ENCODE results near the gene ACTMAP.

Gene ACTMAP

GRCh38 chr19:40756502-40757110, 6.3 kb upstream of the ACTMAP start:
- no peaks in the 10 kb centered on the region for H3K9me3 Mint-ChIP-seq
- H3K4me1 Mint-ChIP-seq: peaks cover 49% of the 10 kb centered on the region
- H3K36me3 Mint-ChIP-seq: peaks cover 29% of the 10 kb centered on the region
- peak overlapping the region; percentile 3 for H3K4me3 Mint-ChIP-seq
- peak overlapping the region; percentile 63 for H3K27ac Mint-ChIP-seq
- no peaks in the 10 kb centered on the region for H3K27me3 Mint-ChIP-seq

GRCh38 chr19:40755791-40756190, 5.5 kb upstream of the ACTMAP start:
- Mint-ChIP-seq H3K36me3 (peaks cover 33% of the 10 kb centered on the region), H3K9me3 (no peaks in the 10 kb centered on the region)

DNA sequence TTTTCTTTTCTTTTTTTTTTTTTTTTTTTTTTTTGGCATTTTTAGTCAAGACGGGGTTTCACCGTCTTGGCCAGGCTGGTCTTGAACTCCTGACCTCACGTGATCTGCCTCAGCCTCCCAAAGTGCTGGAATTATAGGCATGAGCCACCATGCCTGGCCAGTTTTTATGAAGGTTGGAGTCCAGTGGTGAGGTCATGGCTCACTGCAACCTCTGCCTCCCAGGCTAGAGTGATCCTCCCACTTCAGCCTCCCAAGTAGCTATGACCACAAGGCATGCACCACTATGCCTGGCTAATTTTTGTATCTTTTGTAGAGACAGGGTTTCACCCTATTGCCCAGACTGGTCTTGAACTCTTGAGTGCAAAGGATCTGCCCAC, 5.0 kb upstream of the ACTMAP start:
- Mint-ChIP-seq H3K27ac (no peak overlapping the region), H3K4me1 (peaks cover 51% of the 10 kb centered on the region), H3K27me3 (no peaks in the 10 kb centered on the region), H3K9me3 (no peaks in the 10 kb centered on the region), H3K36me3 (peaks cover 33% of the 10 kb centered on the region), H3K4me3 (peak overlapping the region; percentile 91)

More at GRCh38 chr19:40755791-40756190, 5.5 kb upstream of the ACTMAP start:
- H3K27ac Mint-ChIP-seq: peak overlapping the region; percentile 72
- peak overlapping the region; percentile 67 for H3K4me3 Mint-ChIP-seq
- peaks cover 49% of the 10 kb centered on the region for H3K4me1 Mint-ChIP-seq
- no peaks in the 10 kb centered on the region for H3K27me3 Mint-ChIP-seq

DNA sequence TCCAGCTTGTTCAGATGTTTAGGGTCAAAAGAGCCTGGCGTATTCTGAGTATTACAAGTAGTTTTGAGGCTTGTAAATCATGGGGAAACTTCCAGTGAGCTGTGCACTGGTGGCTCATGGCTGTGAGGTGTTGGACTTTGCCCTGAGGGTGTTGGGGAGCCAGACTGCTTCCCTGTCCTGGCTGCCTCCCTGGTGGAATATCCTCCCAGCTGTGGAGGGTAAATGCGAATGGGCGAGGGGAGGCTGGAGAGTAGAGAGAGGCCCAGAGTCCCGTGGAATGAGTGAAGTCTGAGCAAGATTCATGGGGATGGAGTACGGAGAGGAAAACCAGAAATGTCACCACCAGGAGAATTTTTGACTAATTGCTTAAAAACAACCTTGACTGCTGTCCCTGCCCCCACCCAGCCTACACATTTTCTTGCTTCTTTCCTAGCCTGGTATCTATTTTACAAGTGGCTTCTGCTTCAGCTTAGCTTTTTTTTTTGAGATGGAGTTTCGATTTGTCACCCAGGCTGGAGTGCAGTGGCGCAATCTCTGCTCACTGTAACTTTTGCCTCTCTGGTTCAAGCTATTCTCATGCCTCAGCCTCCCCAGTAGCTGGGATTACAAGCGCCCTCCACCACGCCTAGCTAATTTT, 4.5 kb upstream of the ACTMAP start:
- H3K27me3 Mint-ChIP-seq: no peaks in the 10 kb centered on the region
- H3K4me3 Mint-ChIP-seq: peak overlapping the region; percentile 91
- peaks cover 33% of the 10 kb centered on the region for H3K36me3 Mint-ChIP-seq
- H3K4me1 Mint-ChIP-seq: peaks cover 54% of the 10 kb centered on the region
- H3K27ac Mint-ChIP-seq: peak overlapping the region; percentile 92
- no peaks in the 10 kb centered on the region for H3K9me3 Mint-ChIP-seq

GRCh38 chr19:40752257-40752781, 2.0 kb upstream of the ACTMAP start:
- Mint-ChIP-seq H3K4me3 (peak overlapping the region; percentile 100), H3K27me3 (no peaks in the 10 kb centered on the region), H3K36me3 (peaks cover 29% of the 10 kb centered on the region), H3K9me3 (no peaks in the 10 kb centered on the region), H3K27ac (peak overlapping the region; percentile 100), H3K4me1 (peaks cover 50% of the 10 kb centered on the region)

DNA sequence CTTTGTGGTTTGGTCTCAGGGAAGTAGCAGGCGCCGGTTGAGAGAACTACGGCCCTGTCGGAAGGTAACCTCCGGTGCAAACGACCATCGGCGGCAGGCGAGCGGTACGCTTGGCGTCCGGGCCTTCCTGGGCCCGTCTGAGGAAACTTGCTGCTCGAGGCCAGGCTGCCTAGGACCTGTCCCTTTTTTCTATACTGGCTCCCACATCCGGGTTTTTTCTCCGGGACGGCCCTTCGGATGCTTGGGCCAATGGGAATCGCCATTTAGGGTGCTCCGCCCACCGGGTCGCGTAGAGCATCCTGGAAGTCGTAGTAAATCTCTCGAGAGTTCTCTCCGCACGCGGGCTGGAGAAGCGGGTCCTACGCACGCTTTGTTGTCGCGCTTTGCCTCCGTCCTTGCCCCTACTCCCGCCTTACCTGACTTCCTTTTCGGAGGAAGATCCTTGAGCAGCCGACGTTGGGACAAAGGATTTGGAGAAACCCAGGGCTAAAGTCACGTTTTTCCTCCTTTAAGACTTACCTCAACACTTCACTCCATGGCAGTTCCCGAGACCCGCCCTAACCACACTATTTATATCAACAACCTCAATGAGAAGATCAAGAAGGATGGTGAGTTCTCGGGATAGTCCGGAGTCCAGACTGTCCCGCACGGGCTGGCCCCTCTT, 729 bp upstream of the ACTMAP start, which contains the start of gene SNRPA:
Gene SNRPA, plus strand, starts transcription at position 330 of the 664 bp plus-strand sequence. Its CDS starts 206 bp downstream, at position 536.
- peaks cover 24% of the 10 kb centered on the region for H3K36me3 Mint-ChIP-seq
- peaks cover 38% of the 10 kb centered on the region for H3K4me1 Mint-ChIP-seq
- no peaks in the 10 kb centered on the region for H3K27me3 Mint-ChIP-seq
- no peaks in the 10 kb centered on the region for H3K9me3 Mint-ChIP-seq
- H3K4me3 Mint-ChIP-seq: peak within 1 kb of the TSS; percentile 100
- H3K27ac Mint-ChIP-seq: peak within 1 kb of the TSS; percentile 100

- no peaks in the 10 kb centered on the region for H3K9me3 Mint-ChIP-seq
- H3K27ac Mint-ChIP-seq: no peak overlapping the region
- H3K4me1 Mint-ChIP-seq: peaks cover 16% of the 10 kb centered on the region
- H3K4me3 Mint-ChIP-seq: no peak overlapping the region
- peaks cover 10% of the 10 kb centered on the region for H3K36me3 Mint-ChIP-seq
- no peaks in the 10 kb centered on the region for H3K27me3 Mint-ChIP-seq
Observed at GRCh38 chr19:40747536-40747935, 2.7 kb downstream of the ACTMAP start.

- Mint-ChIP-seq H3K36me3 (no peaks in the 10 kb centered on the region), H3K4me3 (no peak overlapping the region), H3K9me3 (no peaks in the 10 kb centered on the region), H3K27me3 (no peaks in the 10 kb centered on the region), H3K27ac (no peak overlapping the region), H3K4me1 (peaks cover 10% of the 10 kb centered on the region)
Observed at GRCh38 chr19:40745402-40745780, 4.9 kb downstream of the ACTMAP start.

DNA sequence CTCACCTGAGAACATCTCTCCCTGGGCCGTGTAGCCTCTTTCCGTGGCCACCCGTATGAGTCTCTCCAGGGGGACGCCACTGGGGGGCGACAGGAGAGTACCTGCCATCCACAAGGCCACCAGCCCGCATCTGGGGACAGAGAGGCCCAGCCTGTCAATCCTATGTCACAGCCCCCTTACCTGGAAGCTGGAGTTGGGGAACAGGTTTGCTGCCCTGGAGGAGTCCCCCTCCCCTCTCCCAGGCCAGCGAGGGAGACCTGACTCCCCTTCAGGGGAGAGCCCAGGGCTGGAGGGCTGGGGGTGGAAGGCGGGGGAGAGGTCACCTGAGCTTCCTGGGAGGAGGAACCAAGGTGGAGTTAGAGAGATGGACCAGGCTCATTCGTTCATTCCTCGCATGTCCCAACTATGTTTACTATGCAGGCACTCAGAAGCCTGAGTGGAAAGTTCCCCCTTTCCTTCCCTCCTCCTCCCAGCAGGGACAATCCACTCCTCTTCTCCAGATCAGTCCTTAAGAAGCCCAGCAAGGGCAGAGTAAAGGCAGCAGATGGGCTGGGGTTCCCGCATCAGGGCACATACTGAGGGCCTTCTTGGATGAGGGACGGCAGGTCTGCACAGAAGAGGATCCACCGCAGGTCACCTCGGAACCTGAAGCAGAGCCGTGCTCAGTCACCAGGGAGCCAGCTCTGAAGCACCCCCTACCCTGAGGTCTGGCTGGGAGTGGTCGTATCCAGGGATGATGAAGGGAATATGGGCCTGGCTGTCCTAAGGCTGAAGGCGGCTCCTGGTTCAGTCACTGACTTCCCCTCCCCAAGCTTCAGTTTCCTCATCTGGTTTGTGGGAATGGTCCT, 5.5 kb downstream of the ACTMAP start:
- H3K4me1 Mint-ChIP-seq: peaks cover 4% of the 10 kb centered on the region
- no peaks in the 10 kb centered on the region for H3K36me3 Mint-ChIP-seq
- H3K27ac Mint-ChIP-seq: no peak overlapping the region
- no peaks in the 10 kb centered on the region for H3K27me3 Mint-ChIP-seq
- H3K4me3 Mint-ChIP-seq: no peak overlapping the region
- H3K9me3 Mint-ChIP-seq: no peaks in the 10 kb centered on the region

GRCh38 chr19:40743926-40744325, 6.4 kb downstream of the ACTMAP start:
- H3K27ac Mint-ChIP-seq: no peak overlapping the region

DNA sequence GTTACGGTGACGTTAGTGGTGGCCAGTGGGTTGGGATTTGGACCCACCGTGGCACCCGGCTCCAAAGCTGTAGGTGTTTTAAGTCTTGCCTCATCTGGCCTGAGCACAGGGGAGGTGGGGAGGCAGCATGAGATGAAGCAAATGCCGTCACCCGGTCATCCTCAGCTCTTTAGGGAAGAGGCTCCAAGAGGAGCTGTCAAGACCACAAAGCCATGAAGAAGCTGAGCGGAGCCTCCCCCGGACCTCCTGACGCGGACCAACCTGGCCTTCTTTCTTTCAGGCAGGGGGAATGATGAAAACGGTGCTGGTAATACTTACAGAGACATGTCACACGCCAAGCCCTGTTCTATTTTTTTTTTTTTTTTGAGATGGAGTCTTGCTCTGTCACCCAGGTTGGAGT, 7.4 kb downstream of the ACTMAP start:
- H3K4me1 Mint-ChIP-seq: no peaks in the 10 kb centered on the region
- no peak overlapping the region for H3K27ac Mint-ChIP-seq
- peaks cover 3% of the 10 kb centered on the region for H3K36me3 Mint-ChIP-seq
- no peak overlapping the region for H3K4me3 Mint-ChIP-seq
- no peaks in the 10 kb centered on the region for H3K9me3 Mint-ChIP-seq
- H3K27me3 Mint-ChIP-seq: no peaks in the 10 kb centered on the region

More at GRCh38 chr19:40743926-40744325, 6.4 kb downstream of the ACTMAP start:
- peaks cover under 1% of the 10 kb centered on the region for H3K36me3 Mint-ChIP-seq
- H3K4me3 Mint-ChIP-seq: no peak overlapping the region
- H3K4me1 Mint-ChIP-seq: no peaks in the 10 kb centered on the region
- no peaks in the 10 kb centered on the region for H3K9me3 Mint-ChIP-seq
- no peaks in the 10 kb centered on the region for H3K27me3 Mint-ChIP-seq

- Mint-ChIP-seq H3K4me3 (no peak overlapping the region), H3K9me3 (no peaks in the 10 kb centered on the region), H3K36me3 (peaks cover 3% of the 10 kb centered on the region)
Observed at GRCh38 chr19:40742477-40742876, 7.8 kb downstream of the ACTMAP start.

GRCh38 chr19:40741527-40742390, 8.5 kb downstream of the ACTMAP start:
- H3K9me3 Mint-ChIP-seq: no peaks in the 10 kb centered on the region
- no peak overlapping the region for H3K27ac Mint-ChIP-seq
- no peaks in the 10 kb centered on the region for H3K27me3 Mint-ChIP-seq
- no peaks in the 10 kb centered on the region for H3K4me1 Mint-ChIP-seq
- peaks cover 3% of the 10 kb centered on the region for H3K36me3 Mint-ChIP-seq
- no peak overlapping the region for H3K4me3 Mint-ChIP-seq

More at GRCh38 chr19:40742477-40742876, 7.8 kb downstream of the ACTMAP start:
- no peaks in the 10 kb centered on the region for H3K4me1 Mint-ChIP-seq
- H3K27ac Mint-ChIP-seq: no peak overlapping the region
- H3K27me3 Mint-ChIP-seq: no peaks in the 10 kb centered on the region

DNA sequence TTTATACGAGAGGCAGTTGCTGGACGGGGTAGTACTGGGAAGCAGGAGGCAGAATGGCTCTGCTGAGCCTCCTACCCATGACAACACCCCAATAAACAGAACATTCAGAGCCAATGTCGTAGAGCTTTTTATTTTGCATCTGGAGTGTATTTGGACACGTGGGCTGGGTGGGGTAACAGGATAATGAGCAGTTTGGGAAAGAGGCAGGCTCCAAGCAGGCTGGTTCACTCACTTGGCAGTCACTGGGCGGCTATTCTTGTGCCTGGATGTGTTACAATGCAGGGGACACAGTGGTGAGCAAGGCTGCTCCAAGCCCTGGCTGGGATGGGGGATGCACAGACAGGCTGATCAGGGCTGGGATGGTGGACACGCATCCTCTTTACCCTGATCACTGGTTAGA, 9.5 kb downstream of the ACTMAP start:
- H3K4me3 Mint-ChIP-seq: no peak overlapping the region
- H3K4me1 Mint-ChIP-seq: no peaks in the 10 kb centered on the region
- peaks cover 3% of the 10 kb centered on the region for H3K36me3 Mint-ChIP-seq
- no peaks in the 10 kb centered on the region for H3K9me3 Mint-ChIP-seq
- H3K27ac Mint-ChIP-seq: no peak overlapping the region
- no peaks in the 10 kb centered on the region for H3K27me3 Mint-ChIP-seq

Data from activated naive CD4-positive, alpha-beta T cell treated with anti-CD3 and anti-CD28 coated beads, Interleukin-2, amount 50 U/mL, for 24 hours (primary cell).